ENCODE data around the gene TMED9. TPM values are rescaled to one million over a fixed set of nuclear protein-coding genes. Genes with fewer than 3 reads are reported as not detected.

TMED9 gene
- polyA plus RNA-seq (247 to 341 TPM (median 276 TPM) in 3 replicates), polyA minus RNA-seq (212 to 290 TPM (median 232 TPM) in 3 replicates)
- polyA plus RNA-seq (2011; ENCODE audit: low read depth), result 98.2 TPM
- 171 and 186 TPM in 2 replicates for polyA plus RNA-seq (2011; cell fraction: cytosol; rRNA removed)
- 366 and 464 TPM in 2 replicates for polyA plus RNA-seq (2011; cell fraction: nucleus; rRNA removed)
- 218 and 294 TPM in 2 replicates for polyA plus RNA-seq (2012; ENCODE audit: low replicate concordance)
- 147 TPM for polyA minus RNA-seq (2011; cell fraction: cytosol; rRNA and poly(A)+ RNA removed)
- 132 and 170 TPM in 2 replicates for polyA minus RNA-seq (2011; cell fraction: nucleus; rRNA and poly(A)+ RNA removed)

GRCh38 chr5:177592010-177592834 lies at the start of gene TMED9:
TMED9 (plus strand) TSS chr5:177592203; CDS start chr5:177592215, 12 bp downstream.
- Histone ChIP-seq H3K4me3 (ENCODE audit: control insufficient read depth in 2 of 3, extremely low read depth in 1 of 3, insufficient read depth in 2 of 3, low read depth in 1 of 3, low read length in 3 of 3) (peak within 1 kb of the TSS; percentile 83 to 95 (median 89)), H3K9me1 (ENCODE audit: control insufficient read depth, extremely low read depth, insufficient read depth, low read length) (no peaks in the 10 kb centered on the region), H3K36me3 (ENCODE audit: control insufficient read depth in 2 of 2, extremely low read depth in 1 of 2, insufficient read depth in 2 of 2, low read length in 2 of 2) (peaks cover 36% of the 10 kb centered on the region in 2 experiments), H3K27me3 (ENCODE audit: control insufficient read depth, extremely low read depth, insufficient read depth, low read length) (no peaks in the 10 kb centered on the region), H3K9ac (ENCODE audit: control insufficient read depth, extremely low read depth, insufficient read depth, low read length) (peak within 1 kb of the TSS; percentile 95), H3K27ac (ENCODE audit: control insufficient read depth, insufficient read depth, low read length) (peak within 1 kb of the TSS; percentile 88), H3K4me1 (ENCODE audit: control insufficient read depth, extremely low read depth, insufficient read depth, low read length) (peaks cover 6% of the 10 kb centered on the region), H2AFZ (ENCODE audit: control insufficient read depth, low read length) (peak within 1 kb of the TSS; percentile 92), H4K20me1 (ENCODE audit: control insufficient read depth, extremely low read depth, insufficient read depth, low read length) (no peaks in the 10 kb centered on the region), H3K4me2 (ENCODE audit: control insufficient read depth, extremely low read depth, insufficient read depth, low read depth, low read length) (peak within 1 kb of the TSS; percentile 68), H3K79me2 (ENCODE audit: control insufficient read depth, insufficient read depth, low read length) (peaks cover 27% of the 10 kb centered on the region), H3K9me3 (ENCODE audit: control insufficient read depth, low read depth, low read length) (no peaks in the 10 kb centered on the region)
- dilution Hi-C loops (cut with MboI; ENCODE audit: extremely low pct_ligation_motif_present, low sequenced_read_pairs), result no loop called here
- DNase-seq (ENCODE audit: low read depth, low spot score), result no peak
- TF ChIP-seq EZH2 (IDR thresholded peaks at IDR 0.05; ENCODE audit: low read length), result no peak
- TF ChIP-seq, protein P1, sequence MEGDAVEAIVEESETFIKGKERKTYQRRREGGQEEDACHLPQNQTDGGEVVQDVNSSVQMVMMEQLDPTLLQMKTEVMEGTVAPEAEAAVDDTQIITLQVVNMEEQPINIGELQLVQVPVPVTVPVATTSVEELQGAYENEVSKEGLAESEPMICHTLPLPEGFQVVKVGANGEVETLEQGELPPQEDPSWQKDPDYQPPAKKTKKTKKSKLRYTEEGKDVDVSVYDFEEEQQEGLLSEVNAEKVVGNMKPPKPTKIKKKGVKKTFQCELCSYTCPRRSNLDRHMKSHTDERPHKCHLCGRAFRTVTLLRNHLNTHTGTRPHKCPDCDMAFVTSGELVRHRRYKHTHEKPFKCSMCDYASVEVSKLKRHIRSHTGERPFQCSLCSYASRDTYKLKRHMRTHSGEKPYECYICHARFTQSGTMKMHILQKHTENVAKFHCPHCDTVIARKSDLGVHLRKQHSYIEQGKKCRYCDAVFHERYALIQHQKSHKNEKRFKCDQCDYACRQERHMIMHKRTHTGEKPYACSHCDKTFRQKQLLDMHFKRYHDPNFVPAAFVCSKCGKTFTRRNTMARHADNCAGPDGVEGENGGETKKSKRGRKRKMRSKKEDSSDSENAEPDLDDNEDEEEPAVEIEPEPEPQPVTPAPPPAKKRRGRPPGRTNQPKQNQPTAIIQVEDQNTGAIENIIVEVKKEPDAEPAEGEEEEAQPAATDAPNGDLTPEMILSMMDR (optimal IDR thresholded peaks at IDR 0.05 in 1 of 3, IDR thresholded peaks at IDR 0.05 in 1 of 3, conservative IDR thresholded peaks at IDR 0.05 in 1 of 3; ENCODE audit: extremely low read depth in 1 of 3, insufficient read depth in 2 of 3, low read length in 3 of 3), result peak in 1 of 3 experiments; percentile 16
- FAIRE-seq, result no peak

DNA sequence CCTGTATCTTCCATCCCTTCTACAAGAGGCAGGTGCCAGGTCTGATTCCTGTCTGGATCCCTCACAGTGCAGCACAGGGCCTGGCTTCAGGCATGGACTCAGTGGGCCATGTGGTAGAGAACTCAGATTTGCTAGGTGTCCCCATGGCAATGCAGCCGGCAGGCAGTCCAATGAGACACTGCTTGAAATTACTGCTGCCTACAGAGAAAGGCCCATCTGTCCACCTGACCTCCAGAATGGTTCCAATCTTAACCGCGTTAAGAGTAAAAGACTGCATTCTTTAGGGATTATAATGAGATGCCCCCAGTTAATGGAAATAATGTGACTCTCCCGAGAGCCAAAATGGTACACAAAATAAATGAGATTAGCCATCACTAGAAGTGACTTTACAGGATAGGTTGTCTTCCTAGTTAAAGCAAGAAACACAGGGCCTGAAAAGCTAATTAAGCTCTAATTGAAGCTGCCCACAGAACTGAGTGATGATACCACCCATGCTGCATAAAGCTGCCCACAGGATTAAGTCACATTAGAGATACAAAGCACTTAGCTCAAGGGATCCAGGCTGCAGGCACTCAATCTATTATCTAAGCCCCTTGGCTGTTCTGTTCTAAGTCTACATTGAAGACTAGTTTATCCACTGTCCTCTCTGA lies 49.1 kb upstream of the TMED9 start:
- Histone ChIP-seq H3K4me1 (ENCODE audit: control insufficient read depth, extremely low read depth, insufficient read depth, low read length) (peaks cover 54% of the 10 kb centered on the region), H3K9me1 (ENCODE audit: control insufficient read depth, extremely low read depth, insufficient read depth, low read length) (peaks cover 8% of the 10 kb centered on the region), H3K9me3 (ENCODE audit: control insufficient read depth, low read depth, low read length) (no peaks in the 10 kb centered on the region), H3K27ac (ENCODE audit: control insufficient read depth, insufficient read depth, low read length) (no peak overlapping the region), H4K20me1 (ENCODE audit: control insufficient read depth, extremely low read depth, insufficient read depth, low read length) (peaks cover 13% of the 10 kb centered on the region), H3K27me3 (ENCODE audit: control insufficient read depth, extremely low read depth, insufficient read depth, low read length) (no peaks in the 10 kb centered on the region), H3K36me3 (ENCODE audit: control insufficient read depth in 2 of 2, extremely low read depth in 1 of 2, insufficient read depth in 2 of 2, low read length in 2 of 2) (peaks cover 7 to 10% of the 10 kb centered on the region in 2 experiments), H2AFZ (ENCODE audit: control insufficient read depth, low read length) (no peak overlapping the region), H3K4me3 (ENCODE audit: control insufficient read depth in 2 of 3, extremely low read depth in 1 of 3, insufficient read depth in 2 of 3, low read depth in 1 of 3, low read length in 3 of 3) (no peak overlapping the region), H3K79me2 (ENCODE audit: control insufficient read depth, insufficient read depth, low read length) (peaks cover 61% of the 10 kb centered on the region), H3K9ac (ENCODE audit: control insufficient read depth, extremely low read depth, insufficient read depth, low read length) (no peak overlapping the region), H3K4me2 (ENCODE audit: control insufficient read depth, extremely low read depth, insufficient read depth, low read depth, low read length) (no peak overlapping the region)
- FAIRE-seq (no peak), DNase-seq (ENCODE audit: low read depth, low spot score) (no peak)
- TF ChIP-seq EZH2 (IDR thresholded peaks at IDR 0.05; ENCODE audit: low read length), result no peak
- TF ChIP-seq, protein P1 (optimal IDR thresholded peaks at IDR 0.05 in 1 of 3, IDR thresholded peaks at IDR 0.05 in 1 of 3, conservative IDR thresholded peaks at IDR 0.05 in 1 of 3; ENCODE audit: extremely low read depth in 1 of 3, insufficient read depth in 2 of 3, low read length in 3 of 3), result no peak
- dilution Hi-C loops (cut with MboI; ENCODE audit: extremely low pct_ligation_motif_present, low sequenced_read_pairs), result no loop called here
